ENCODE measurements around the gene BATF.
A peak's percentile ranks its signal among the peaks of the same experiment; 100 is the strongest.
"Not testable (repeated sequence)": the region's sequence is repeated elsewhere in the genome, so short reads cannot be mapped to it uniquely, and the experiment has no call there.

The BATF gene

GRCh38 chr14:75522224-75522982, at the start of gene BATF:
Gene BATF, plus strand, starts transcription at chr14:75522469. Its CDS starts 214 bp downstream, at chr14:75522683.
- Histone ChIP-seq H3K36me3 (peaks cover 15% of the 10 kb centered on the region), H3K4me1 (ENCODE audit: control insufficient read depth in 1 of 2, insufficient read depth in 1 of 2, low read depth in 1 of 2, low read length in 1 of 2) (peaks cover 30 to 34% of the 10 kb centered on the region in 2 experiments), H3K4me3 (ENCODE audit: low read depth in 1 of 2, low read length in 1 of 2) (peak within 1 kb of the TSS; percentile 58 to 77), H3K27me3 (no peaks in the 10 kb centered on the region), H3K9me3 (no peaks in the 10 kb centered on the region), H3K27ac (peak within 1 kb of the TSS; percentile 80)
- TF ChIP-seq CTCF (IDR thresholded peaks at IDR 0.05): no peak

GRCh38 chr14:75474127-75474526, 48.1 kb upstream of the BATF start:
- not testable (repeated sequence) for H3K4me3 ChIP-seq (ENCODE audit: low read depth in 1 of 2, low read length in 1 of 2); H3K27me3 ChIP-seq; H3K4me1 ChIP-seq (ENCODE audit: control insufficient read depth in 1 of 2, insufficient read depth in 1 of 2, low read depth in 1 of 2, low read length in 1 of 2); H3K9me3 ChIP-seq
- peak overlapping the region; percentile 36 for H3K27ac ChIP-seq
- peaks cover 85% of the 10 kb centered on the region for H3K36me3 ChIP-seq

GRCh38 chr14:75476274-75476995, 45.8 kb upstream of the BATF start:
- no peak overlapping the region for H3K27ac ChIP-seq
- H3K9me3 ChIP-seq: no peaks in the 10 kb centered on the region
- no peaks in the 10 kb centered on the region for H3K27me3 ChIP-seq
- peaks cover 62% of the 10 kb centered on the region for H3K36me3 ChIP-seq
- no peaks in the 10 kb centered on the region for H3K4me1 ChIP-seq (ENCODE audit: control insufficient read depth in 1 of 2, insufficient read depth in 1 of 2, low read depth in 1 of 2, low read length in 1 of 2)
- TF ChIP-seq CTCF (IDR thresholded peaks at IDR 0.05): no peak
- H3K4me3 ChIP-seq (ENCODE audit: low read depth in 1 of 2, low read length in 1 of 2): no peak overlapping the region

GRCh38 chr14:75477881-75478280, 44.4 kb upstream of the BATF start:
- H3K4me1 ChIP-seq (ENCODE audit: control insufficient read depth in 1 of 2, insufficient read depth in 1 of 2, low read depth in 1 of 2, low read length in 1 of 2): no peaks in the 10 kb centered on the region
- no peaks in the 10 kb centered on the region for H3K9me3 ChIP-seq
- peaks cover 47% of the 10 kb centered on the region for H3K36me3 ChIP-seq
- H3K4me3 ChIP-seq (ENCODE audit: low read depth in 1 of 2, low read length in 1 of 2): no peak overlapping the region
- no peak overlapping the region for H3K27ac ChIP-seq
- H3K27me3 ChIP-seq: no peaks in the 10 kb centered on the region
- TF ChIP-seq CTCF (IDR thresholded peaks at IDR 0.05): no peak

GRCh38 chr14:75479770-75480600, 42.3 kb upstream of the BATF start:
- no peaks in the 10 kb centered on the region for H3K27me3 ChIP-seq
- no peak overlapping the region for H3K27ac ChIP-seq
- TF ChIP-seq CTCF (IDR thresholded peaks at IDR 0.05): no peak

More at GRCh38 chr14:75479770-75480600, 42.3 kb upstream of the BATF start:
- Histone ChIP-seq H3K36me3 (peaks cover 26% of the 10 kb centered on the region), H3K4me1 (ENCODE audit: control insufficient read depth in 1 of 2, insufficient read depth in 1 of 2, low read depth in 1 of 2, low read length in 1 of 2) (no peaks in the 10 kb centered on the region), H3K4me3 (ENCODE audit: low read depth in 1 of 2, low read length in 1 of 2) (no peak overlapping the region), H3K9me3 (no peaks in the 10 kb centered on the region)
